ENCODE data around the gene AFDN. TPM values are rescaled to one million over a fixed set of nuclear protein-coding genes. Genes with fewer than 3 reads are reported as not detected.

Gene AFDN
- polyA plus RNA-seq, 1 of the 3 experiments (the other 2 are of a cell fraction), result 25.1 TPM

- TF ChIP-seq CTCF (IDR thresholded peaks at IDR 0.05) (no peak), NRF1 (IDR thresholded peaks at IDR 0.05; ENCODE audit: low read depth, low read length) (no peak), JUND (IDR thresholded peaks at IDR 0.05) (no peak)
Observed at GRCh38 chr6:167803816-167804215, 22.9 kb upstream of the AFDN start (continued).

- POLR2A ChIA-PET, result no interaction called here
Observed at GRCh38 chr6:167804281-167805013, 22.3 kb upstream of the AFDN start.

More at GRCh38 chr6:167804281-167805013, 22.3 kb upstream of the AFDN start:
- H3K27ac ChIP-seq (ENCODE audit: low read depth in 2 of 2, low read length in 1 of 2), result no peak overlapping the region
- no peak overlapping the region for H3K4me2 ChIP-seq
- no peak overlapping the region for H3K4me3 ChIP-seq (ENCODE audit: low read depth in 2 of 2, low read length in 1 of 2)
- CTCF ChIA-PET, result interaction anchor here (0.8 kb wide), 1 partner anchor 19 kb away, joined by 3 read pairs; no protein-coding TSS in a partner anchor
- H3K9ac ChIP-seq, result no peak overlapping the region
- no peaks in the 10 kb centered on the region for H3K9me3 ChIP-seq
- no peaks in the 10 kb centered on the region for H4K20me1 ChIP-seq (ENCODE audit: insufficient read depth)
- H3K79me2 ChIP-seq (ENCODE audit: insufficient read depth), result no peaks in the 10 kb centered on the region
- WGBS (ENCODE audit: low lambda C conversion rate), result 77% methylated on average over 21 of the region's 24 CpGs
- no peaks in the 10 kb centered on the region for H3K36me3 ChIP-seq (replicated peaks in 1 of 2; ENCODE audit: control insufficient read depth in 1 of 2, insufficient read depth in 2 of 2, low read length in 1 of 2)
- no peaks in the 10 kb centered on the region for H3F3A ChIP-seq (replicated peaks; ENCODE audit: insufficient read depth)
- DNase-seq, result no peak
- H3K4me1 ChIP-seq (ENCODE audit: control insufficient read depth in 1 of 2, insufficient read depth in 2 of 2, low read depth in 1 of 2, low read length in 1 of 2), result peaks cover 0 to 7% of the 10 kb centered on the region in 2 experiments; a peak in 1 of 4 replicates
- no peaks in the 10 kb centered on the region for H3K27me3 ChIP-seq (ENCODE audit: insufficient read depth)
- no peak overlapping the region for H2AFZ ChIP-seq (ENCODE audit: low read depth)
- no peaks in the 10 kb centered on the region for H3K9me2 ChIP-seq
- TF ChIP-seq RFX5 (IDR thresholded peaks at IDR 0.05; ENCODE audit: low read length) (no peak), RXRA (IDR thresholded peaks at IDR 0.05; ENCODE audit: borderline replicate concordance, low read depth) (no peak), NFIC (IDR thresholded peaks at IDR 0.05; ENCODE audit: borderline replicate concordance) (no peak), MAX (IDR thresholded peaks at IDR 0.05; ENCODE audit: low read depth) (no peak), CHD2 (IDR thresholded peaks at IDR 0.05; ENCODE audit: low read length, partially characterized antibody) (no peak), GATA2 (CRISPR knock-in tag; IDR thresholded peaks at IDR 0.05) (no peak), NRF1 (IDR thresholded peaks at IDR 0.05; ENCODE audit: low read depth, low read length) (no peak), RAD21 (IDR thresholded peaks at IDR 0.05; ENCODE audit: low read length) (no peak), EP300 (IDR thresholded peaks at IDR 0.05; ENCODE audit: borderline replicate concordance in 1 of 2, low read depth in 1 of 2, low read length in 1 of 2) (no peak), SIN3A (IDR thresholded peaks at IDR 0.05; ENCODE audit: borderline replicate concordance, low read depth, low read length) (no peak), MXI1 (IDR thresholded peaks at IDR 0.05; ENCODE audit: low read depth, low read length) (no peak), IRF3 (IDR thresholded peaks at IDR 0.05; ENCODE audit: low read depth, low read length) (no peak), ELF1 (IDR thresholded peaks at IDR 0.05) (no peak), REST (IDR thresholded peaks at IDR 0.05; ENCODE audit: low read depth, low read length) (no peak), JUND (IDR thresholded peaks at IDR 0.05) (no peak)
